ENCODE results near the gene TMEM187.

The TMEM187 gene

DNA sequence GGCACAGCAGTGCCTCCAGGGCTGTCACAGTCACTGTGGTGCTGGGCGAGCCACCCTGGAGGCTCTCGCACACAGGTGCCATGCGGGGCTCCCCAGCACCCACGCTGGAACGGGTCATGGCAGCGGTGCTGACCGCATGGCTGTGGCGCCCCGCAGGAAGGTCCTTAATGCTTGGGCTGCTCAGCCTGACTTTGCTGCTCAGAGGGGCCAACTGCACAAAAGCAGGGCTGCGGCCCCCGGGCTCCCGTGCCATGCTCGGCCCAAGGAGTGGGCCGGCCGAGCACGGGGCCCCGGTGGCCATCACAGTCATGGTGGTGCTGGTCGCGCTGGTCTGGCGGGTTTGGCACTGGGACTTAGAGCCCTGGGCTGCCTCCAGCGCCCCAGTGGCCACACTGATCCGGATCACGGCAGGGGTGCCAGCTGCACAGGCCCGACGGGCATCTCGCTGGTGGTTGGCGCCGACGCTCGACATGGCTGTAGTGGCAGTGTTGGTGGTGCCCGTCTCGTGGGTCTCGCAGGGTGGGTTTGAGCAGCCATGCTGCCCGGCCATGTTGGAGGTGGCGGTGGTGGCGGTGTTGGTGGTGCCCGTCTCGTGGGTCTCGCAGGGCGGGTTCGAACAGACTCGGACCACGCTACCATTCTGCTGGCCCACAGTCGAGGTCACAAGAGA lies 17.9 kb upstream of the TMEM187 start:
- no peak for DNase-seq (ENCODE audit: low read depth, low spot score)

DNA sequence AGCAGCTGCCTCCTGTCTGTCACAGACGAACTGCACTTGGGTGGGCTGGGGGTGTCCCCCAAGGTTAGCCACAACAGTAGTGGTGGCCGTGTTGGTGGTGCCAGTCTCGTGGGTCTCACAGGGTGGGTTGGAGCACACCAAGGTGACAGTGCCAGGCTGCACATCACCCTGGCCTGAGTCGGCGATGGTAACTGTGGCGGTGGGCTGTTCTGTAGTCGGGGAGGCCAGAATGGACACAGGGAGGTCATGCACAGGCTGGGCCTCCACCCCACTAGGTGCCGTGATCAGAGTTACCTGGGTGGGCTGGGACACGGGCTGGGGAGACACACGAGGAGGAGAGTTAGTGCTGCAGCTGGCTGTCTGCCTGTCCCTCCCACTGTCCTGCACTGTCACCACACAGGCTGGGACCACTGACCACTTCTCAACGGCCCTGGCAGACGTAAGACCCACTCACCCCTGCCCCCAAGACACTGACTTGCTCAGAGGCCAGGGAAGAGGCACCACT lies 17.3 kb upstream of the TMEM187 start:
- DNase-seq (ENCODE audit: low read depth, low spot score): no peak

DNA sequence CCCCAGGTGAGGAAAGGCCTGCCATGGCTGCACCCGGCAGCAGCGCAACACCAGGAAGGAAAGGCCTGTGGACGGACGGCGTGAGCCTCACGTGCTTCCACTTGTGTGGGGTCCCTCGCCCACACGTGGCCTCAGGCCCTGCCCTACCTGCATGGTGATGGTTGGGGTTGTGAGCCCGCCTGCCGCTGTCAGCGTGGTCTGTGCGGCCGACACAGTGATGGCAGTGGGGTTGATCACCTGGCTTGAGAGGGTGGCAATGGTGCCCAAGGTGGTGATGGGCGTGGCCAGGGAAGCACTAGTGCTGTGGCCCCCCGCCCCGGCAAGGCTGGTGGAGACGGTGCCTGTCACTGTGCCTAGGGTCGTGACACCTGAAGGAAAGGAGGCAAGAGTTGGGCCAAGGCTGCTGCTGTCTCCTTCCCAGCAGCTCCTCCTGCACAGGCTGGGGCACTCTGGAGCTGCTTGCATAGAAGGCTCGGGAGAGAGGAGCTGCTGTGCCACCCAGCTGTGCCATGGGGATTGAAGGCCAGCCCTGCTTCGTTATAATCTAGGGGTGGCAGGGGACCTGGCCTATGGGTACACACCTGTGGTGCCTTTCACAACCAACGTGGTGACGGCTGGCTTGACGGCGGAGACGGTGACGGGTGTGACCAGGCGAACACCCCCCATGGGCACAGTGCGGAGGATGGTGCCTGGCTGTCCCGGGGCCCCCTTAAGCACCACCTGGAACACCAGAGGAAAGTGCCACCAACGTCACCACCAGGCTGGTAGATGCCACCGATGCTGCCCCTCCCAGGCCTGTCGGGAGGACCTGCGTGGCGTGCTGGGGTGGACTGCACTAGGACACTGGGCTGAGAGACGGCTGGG lies 16.3 kb upstream of the TMEM187 start:
- DNase-seq (ENCODE audit: low read depth, low spot score): no peak

DNA sequence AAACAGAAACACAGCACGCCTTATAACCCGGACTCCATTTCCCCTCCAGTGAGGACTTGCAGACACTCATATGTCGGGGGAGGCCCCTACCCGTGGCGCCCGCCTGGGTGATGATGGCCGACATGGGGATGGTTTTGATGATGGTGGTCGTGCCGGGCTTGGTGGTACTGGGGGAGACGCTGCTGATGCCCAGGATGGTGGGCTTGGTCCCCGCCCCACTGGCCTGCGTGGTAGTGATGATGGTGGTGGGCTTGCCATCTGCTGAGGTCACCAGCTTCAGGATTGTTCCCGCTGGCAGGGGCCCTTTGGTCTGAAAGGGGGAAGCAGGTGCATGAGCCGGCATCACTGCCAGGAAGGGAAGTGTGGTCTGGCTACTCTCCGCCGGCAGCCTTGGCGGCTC lies 15.3 kb upstream of the TMEM187 start:
- DNase-seq (ENCODE audit: low read depth, low spot score): no peak

DNA sequence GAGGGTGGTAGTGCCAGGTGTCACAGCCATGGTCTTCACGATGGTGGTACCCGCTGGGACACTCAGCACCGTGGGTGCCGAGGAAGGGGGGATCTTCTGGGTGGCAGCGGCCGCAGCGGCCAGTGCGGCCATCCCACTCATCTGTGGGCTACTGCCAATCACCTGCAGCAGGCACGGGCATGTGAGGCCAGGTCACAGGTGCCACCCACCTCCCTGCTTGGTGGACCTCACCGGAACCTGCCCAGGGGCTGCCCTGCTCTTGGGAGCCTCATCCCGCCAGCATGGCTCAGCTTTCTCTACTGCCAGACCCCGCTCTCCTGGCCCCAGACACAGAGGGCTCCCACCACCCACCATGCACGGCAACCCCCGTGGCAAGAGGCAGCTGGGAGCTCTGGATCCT lies 13.9 kb upstream of the TMEM187 start:
- no peak for DNase-seq (ENCODE audit: low read depth, low spot score)

DNA sequence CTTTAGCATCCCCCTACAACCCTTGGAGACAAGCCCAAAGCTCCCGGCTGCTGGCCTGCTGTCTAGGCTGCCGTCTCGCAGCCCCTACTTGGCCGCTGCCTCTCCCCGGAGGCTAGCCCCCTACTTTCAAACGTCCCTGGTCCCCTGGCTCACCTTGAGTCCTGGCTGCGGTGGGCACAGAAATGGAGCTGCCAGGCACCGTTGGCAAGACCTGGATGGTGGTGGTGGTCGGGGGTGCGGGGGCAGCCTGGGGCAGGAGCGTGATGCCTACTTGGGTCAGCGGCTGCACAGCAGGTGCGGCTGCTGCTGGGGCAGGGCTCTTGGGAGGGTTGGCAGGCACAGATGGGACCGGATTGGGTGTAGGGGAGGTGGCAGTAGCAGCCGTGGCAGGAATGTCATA lies 12.9 kb upstream of the TMEM187 start:
- DNase-seq (ENCODE audit: low read depth, low spot score): no peak

DNA sequence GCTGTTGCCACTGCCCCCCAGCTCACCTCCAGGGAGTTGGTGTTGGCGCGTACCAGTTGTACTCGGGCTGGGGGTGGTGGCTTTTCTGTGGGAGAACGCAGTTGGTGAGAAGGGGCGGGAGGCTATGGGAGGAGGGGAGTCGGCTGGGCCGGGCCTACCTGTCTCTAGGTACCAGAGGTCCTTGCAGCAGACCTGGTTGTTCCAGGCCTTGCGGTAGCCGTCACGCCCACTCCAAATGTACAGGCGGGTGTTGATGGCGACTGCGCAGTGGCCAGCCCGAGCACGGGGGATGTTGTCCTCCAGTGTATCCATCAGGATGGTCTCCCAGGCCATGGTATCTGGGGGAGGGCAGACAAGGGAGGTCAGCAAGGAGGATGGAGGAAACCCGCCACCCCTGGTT lies 12.5 kb upstream of the TMEM187 start:
- no peak for DNase-seq (ENCODE audit: low read depth, low spot score)

DNA sequence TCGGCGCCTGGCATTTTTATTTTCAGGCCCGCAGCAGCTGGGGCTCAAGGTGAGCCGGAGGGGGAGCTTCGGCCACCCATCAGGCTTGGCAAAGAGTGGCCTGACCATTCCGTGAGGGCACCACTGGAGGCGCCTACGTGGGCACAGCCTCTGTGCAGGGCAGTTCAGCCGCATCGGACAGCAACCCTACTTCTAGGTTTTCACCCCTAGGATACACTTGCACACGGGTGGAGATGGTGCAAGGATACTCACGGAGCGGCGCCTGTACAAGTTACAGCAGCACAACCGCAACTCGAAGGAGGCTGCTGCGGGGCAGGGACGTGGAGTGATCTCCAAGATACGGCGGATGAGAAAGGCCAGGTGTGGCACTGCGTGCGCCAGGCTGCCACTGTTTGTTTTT lies 11.8 kb upstream of the TMEM187 start:
- no peak for DNase-seq (ENCODE audit: low read depth, low spot score)

DNA sequence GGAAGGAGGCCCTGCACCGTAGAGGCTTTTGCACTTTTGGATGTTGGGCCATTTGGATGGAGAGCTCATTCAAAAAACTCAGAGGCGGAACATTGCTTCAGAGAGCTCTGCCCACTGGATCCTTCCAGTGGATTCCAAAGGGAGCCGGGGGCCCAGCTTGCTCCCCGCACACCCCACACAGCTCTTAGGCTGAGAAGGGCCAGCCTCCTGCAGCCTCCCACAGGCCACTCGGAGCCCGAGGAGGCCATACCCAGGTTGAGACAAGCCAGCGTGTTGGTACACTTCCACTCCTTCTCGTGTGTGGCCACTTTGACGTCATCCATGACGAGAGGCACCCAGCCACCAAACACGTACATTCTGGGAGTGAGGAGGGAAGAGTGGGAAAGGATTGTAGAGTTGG lies 11.3 kb upstream of the TMEM187 start:
- DNase-seq (ENCODE audit: low read depth, low spot score): no peak

DNA sequence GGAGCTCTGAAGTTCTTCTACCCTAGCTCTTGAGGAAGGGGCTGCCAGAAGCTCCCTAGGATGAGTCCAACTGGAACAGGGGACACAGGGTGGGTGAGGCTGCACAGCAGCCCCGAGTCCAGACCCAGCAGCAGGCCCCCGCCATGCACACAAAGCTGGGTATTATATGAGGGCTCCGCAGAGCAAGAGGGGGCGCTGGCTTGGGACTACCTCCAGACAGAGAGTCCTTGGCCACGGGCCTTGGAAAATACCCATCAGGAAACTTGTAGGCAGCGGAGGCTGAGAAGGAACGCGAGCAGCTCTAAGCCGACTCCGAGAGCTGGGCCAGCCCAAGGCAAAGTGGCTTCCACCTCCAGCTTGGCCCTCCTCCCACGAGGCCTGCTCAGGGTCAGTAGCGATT lies 9.0 kb upstream of the TMEM187 start:
- no peak for DNase-seq (ENCODE audit: low read depth, low spot score)

DNA sequence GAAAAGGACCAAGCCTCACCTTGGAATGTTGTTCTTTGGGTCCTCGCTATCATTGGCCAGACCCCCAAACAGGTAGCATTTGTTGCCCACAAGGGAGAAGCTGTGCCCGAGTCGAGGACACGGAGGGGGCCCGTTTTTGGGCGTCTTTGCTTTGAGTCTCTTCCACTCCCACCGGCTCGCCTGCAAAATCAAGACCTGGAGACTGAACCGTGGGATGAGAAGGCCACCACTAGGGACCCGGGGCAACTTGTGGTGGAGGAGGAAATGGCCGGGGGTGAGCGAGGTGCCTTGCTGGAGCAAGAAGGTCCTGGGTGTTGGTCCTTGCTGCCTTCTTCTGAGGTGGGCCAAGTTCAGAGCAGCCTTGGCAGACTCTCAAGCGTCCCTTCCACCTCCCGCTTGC lies 8.4 kb upstream of the TMEM187 start:
- no peak for DNase-seq (ENCODE audit: low read depth, low spot score)

DNA sequence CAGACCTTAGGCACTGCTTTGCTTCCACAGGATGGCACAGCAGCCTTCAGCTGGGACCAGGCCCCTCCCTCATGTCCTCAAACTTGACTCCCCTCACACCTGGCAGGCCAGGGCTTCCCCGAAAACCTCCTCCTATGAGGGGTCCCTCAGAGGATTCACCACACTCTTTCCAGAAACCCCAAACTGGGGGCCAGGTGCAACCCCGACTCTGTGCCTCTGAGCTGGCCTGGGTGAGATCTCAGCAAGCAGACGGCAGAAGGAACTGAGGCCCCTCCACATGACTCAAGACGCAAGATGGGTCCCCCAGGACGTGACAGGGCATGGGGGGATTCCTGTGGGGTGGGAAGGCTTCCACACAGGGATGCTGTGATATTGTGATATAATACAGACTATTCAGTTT lies 7.1 kb upstream of the TMEM187 start:
- DNase-seq (ENCODE audit: low read depth, low spot score): no peak

DNA sequence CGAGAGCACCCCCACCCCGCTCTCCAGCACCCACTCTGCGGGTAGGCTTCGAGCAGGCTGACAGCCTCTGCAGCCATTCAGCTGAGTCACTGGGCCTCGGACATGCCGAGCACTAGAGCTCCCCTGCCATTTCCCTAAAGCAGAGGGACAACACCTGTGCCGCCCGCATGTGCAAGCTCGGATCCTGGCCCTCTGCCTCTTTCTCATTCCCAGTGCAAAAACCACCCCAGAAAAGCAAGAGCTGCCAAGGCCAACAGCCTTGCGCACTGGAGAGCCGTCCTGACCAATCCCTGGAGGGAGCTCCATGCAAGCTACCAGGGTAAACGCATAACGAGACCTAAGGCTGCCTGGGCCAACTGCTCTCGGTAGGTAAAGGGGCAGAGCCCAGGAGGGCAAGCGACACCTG lies 6.3 kb upstream of the TMEM187 start:
- no peak for DNase-seq (ENCODE audit: low read depth, low spot score)

DNA sequence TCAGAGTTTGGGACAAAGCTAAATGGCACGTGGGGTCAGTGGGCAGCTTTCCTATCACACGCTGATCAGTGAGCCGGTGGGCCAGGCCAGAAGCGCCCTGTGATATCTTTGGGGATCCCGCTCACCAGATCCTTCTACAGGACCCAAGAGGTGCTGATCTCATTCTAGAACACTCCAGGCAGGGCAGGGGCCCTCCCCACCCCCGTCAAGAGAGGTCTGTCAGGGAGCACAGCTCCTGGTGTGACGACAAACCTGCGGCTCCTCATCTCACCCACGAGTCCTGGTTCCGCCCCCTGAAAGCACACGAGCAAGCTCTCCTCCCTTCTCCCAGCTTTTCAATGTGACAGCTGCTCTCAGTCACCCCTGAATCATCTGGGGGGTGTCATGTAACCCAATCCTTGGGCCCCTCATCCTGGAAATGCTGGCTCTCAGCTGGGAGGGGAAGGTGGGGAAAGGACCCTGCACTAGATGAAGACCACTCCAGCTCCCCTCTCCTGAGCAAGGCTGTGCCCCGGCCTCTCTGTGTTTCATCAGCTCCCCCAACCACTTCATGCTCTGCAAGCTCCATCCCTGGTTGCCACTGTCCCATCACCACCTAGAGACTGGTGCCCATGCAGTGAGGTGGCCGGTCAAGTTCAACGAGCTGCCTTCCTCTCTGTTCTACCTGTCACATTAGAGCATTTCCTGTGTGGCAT lies 5.6 kb upstream of the TMEM187 start:
- no peak for DNase-seq (ENCODE audit: low read depth, low spot score)

DNA sequence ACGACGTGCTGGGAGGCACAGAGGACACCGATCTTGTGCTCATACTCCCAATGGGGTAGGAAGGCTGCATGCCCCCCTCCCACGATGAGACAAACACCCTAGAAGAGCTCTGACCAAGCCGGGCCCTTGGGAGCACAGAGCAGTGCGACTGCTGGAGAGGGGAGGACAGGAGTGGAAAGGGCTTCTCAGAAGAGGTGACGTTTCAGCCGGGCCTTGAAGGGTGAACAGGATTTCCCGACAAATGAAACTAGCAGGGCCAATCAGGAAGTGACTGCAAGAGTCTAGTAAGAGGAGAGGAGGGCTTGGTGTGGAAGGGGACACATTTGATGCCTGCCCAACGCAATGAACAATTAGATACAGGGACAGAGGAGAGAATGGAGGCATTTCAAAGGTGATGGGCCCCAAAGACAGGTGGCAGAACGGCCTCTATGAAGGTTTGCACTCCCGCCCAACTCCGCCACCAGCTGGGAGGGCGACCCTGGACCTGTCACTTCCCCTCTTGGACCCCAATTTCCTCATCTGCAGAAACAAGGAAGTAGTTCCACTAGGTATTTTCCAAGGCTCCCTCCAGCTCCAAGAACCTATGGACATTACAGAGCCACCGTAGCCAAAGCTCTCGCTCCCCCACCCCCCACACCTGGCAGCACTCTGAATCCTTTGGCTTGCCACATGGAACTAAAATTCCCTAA lies 4.9 kb upstream of the TMEM187 start:
- no peak for DNase-seq (ENCODE audit: low read depth, low spot score)

DNA sequence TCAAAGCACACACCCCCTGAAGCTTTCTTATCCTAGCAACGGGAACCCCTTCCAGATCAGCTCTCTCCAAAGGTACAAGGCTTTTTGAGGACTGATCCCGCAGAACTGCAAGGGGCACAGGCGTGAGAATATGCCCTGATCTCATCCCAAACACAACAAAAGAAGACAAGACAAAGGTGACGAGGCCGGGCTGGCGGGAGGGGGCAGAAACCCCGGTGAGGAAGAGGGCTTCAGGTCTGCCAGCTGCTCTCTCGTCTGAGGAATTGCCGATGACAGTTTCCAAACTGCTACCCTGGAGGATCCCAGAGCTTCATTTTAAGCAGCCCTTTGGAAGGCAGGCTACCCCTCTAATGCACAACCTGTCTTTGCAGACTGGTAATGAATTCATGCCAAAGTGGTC lies 4.3 kb upstream of the TMEM187 start:
- DNase-seq (ENCODE audit: low read depth, low spot score): no peak

DNA sequence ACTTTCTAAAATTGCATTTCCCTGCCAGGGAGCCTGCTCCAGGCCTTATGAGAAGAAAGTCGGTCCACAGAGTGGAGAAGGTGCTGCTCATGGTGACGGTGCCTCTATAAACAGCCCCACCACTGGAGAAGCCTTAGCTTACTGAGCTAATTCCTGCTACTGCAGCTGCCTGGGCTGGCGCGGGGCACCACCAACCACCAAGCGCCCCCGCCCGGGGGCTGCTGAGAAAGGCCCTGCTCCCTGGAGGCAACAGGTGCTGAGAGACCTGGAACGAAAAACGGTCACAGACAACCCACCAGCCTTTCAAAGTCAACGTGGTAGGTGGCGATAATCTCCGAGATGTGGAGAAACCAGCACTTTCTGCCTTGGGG lies 3.8 kb upstream of the TMEM187 start:
- DNase-seq (ENCODE audit: low read depth, low spot score): no peak

DNA sequence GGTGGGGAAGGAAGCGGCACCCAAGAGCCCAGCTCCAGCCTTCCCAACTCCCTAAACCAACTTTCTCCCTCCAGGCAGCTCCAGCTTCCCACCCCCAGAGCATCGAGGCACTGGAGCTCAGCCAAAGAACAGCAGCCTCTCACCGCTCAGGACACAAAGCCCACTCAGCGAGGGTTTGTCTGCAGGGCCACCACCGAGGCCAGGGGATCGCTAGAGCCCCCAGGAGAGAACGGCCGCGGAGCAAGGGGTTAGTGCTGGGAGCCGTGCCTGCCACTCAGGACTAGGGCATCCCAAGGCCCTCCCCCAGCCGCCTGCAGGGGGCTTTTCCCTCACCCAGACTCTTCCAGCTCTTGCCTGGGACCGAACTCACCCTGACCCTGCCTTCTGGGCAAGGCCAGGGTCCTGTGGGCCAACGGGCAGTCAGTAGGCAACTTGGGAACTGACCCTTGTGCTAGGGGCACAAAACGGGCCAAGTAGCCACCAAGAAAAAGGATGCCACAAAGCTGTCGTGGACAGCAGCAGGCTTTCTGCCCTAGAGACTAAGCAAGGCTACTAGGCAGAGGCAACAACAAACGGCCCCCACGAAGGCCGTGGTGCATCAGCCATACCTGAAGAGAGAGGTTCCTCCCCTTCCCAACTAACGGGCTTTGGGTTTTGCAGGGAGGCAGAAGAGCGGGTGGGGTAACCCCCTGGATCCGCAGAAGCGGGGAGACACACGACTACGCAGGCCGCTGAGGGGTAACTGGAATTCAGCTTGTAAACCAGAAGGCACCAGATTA lies 3.2 kb upstream of the TMEM187 start:
- no peak for DNase-seq (ENCODE audit: low read depth, low spot score)

DNA sequence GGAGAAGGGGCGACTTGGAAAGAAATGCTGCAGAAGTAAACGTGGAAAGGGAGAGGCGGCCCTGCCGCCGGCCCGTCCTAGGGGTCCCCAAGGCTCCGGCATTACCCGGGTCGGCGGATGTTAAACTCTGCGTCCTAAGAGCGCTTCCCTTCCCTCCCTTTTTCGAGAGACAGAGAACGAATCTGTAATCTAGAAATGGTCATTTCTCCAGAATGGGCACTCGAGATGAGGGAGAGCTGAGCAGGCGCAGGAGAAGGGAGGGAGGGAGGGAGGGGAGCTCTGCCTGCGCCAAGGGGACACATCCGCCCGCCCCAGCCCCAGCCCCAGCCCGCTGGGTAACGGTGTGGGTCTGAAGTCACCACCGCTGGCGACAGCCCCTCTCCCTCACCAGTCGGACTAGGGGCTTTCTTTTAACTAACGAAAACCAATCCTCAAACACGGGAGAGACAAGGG lies 2.6 kb upstream of the TMEM187 start:
- DNase-seq (ENCODE audit: low read depth, low spot score): no peak

DNA sequence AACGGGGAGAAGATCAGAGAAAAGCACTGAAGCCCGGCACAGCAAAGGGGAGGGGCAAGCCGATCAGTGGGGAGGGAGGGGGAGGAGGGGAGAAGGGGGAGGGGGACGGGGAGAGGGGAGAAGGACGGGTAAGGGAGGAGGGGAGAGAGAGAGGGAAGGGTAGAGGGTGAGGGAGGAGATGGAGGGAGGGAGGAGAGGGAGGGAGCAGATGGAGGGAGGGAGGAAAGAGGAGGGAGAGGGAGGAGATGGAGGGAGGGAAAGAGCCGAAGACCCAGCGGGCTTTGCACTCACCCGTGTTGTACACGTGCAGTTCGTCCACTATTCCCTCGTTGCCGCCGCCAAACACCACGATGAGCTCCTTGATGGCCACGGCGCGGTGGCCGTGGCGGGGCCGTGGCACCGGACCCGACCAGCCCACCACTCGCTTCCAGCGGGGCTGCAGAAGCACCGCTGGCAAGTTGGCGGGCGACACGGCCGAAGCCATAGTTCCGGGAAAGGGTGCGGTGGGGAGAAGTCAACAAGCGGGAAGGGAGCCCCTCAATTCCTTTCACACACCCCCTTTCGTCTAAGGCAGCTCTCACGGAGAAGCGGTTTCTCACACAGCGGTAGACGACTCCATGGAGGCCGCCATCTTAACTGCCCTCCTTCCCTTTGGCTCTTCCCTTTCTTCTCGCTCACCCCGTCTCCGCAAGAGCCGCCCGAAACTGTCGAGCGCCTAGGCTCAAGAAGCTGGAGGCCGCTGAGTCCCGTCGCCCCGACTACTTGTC lies 2.0 kb upstream of the TMEM187 start:
- no peak for DNase-seq (ENCODE audit: low read depth, low spot score)

DNA sequence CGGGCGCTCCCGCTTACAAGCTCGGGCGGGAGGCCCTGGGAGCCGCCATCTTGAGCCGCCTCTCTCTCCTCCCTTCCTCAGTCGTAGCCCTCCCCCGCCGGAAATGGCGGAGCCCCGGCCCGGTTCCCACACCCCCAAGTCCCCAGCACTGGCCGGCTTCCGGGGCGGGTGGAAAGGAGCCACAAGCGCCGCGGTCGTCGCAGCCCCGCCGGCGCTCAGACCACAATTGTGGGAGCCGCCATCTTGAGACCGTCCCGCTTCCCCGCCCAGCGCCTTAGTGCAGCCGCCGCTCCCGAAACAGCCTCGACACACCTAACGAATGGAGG lies 1.5 kb upstream of the TMEM187 start:
- DNase-seq (ENCODE audit: low read depth, low spot score): peak; percentile 74
